ENCODE data around the gene ANKRD33B. TPM values are rescaled to one million over a fixed set of nuclear protein-coding genes. Genes with fewer than 3 reads are reported as not detected.

The ANKRD33B gene
- total RNA-seq, 1 donor from 2014 or later: 2.9 TPM

GRCh38 chr5:10688651-10689171 is 124.8 kb downstream of the ANKRD33B start:
- no peak for DNase-seq
- intact Hi-C loops (cut with DNase I): no loop called here
- peak; percentile 15 for ATAC-seq (ENCODE audit: poor library complexity)

- DNase-seq (no peak), ATAC-seq (ENCODE audit: poor library complexity) (peak; percentile 46)
- intact Hi-C loops (cut with DNase I): loop anchor here (10.0 kb wide), 1 partner anchor 485 kb away; no protein-coding TSS in a partner anchor
Observed at GRCh38 chr5:10689391-10690081, 125.7 kb downstream of the ANKRD33B start.

- ATAC-seq (ENCODE audit: poor library complexity): no peak
Observed at GRCh38 chr5:10690460-10691440, 126.9 kb downstream of the ANKRD33B start.

DNA sequence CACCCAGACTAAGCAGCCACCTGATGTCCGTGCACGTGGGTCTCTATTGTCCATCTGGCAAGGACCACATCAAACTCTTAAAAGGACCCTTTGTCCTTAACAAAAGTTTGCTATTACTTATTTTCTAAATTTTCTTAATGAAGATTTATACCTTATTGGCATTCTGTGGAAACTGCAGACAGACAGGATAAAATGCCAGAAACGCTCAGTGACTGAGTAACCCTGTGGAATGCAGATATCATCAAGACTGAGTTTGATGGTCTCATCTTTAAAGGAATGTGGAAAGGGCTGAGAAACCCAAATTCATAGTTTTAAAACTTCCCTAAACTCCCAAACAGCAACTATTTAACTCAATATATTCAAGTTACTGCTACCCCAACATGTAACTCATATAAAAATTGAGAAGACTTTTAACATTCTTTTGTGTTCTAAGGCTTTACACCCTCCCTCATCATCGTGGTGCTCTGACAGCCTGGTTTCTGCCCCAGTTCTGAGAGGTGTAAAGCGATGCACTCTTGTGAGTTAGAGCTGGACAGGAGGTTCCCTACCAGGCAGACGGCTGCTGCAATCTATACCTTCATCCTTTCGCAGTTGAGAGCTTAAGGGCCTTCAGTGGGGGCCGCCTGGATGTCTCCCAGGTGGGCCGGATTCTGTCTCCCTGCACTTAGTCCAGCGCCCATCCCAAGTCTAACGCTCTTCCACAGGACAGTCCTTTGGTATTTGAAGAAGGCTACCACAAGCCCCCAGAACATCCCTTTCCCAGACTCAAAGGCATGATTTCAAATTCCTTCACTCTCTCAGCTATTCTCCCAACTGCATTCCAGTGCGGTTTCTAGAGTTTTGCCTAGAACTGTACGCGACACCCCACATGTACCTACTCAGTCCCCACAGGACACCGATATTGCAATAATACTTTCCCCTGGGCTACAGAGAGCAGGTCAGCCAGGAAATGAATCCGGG is 128.2 kb downstream of the ANKRD33B start:
- intact Hi-C loops (cut with DNase I): loop anchor here (10.0 kb wide), 1 partner anchor 483 kb away; no protein-coding TSS in a partner anchor
- no peak for ATAC-seq (ENCODE audit: poor library complexity)
- DNase-seq: no peak

More at GRCh38 chr5:10690460-10691440, 126.9 kb downstream of the ANKRD33B start:
- intact Hi-C loops (cut with DNase I): loop anchor here (10.0 kb wide), 1 partner anchor 484 kb away; no protein-coding TSS in a partner anchor
- DNase-seq: no peak

DNA sequence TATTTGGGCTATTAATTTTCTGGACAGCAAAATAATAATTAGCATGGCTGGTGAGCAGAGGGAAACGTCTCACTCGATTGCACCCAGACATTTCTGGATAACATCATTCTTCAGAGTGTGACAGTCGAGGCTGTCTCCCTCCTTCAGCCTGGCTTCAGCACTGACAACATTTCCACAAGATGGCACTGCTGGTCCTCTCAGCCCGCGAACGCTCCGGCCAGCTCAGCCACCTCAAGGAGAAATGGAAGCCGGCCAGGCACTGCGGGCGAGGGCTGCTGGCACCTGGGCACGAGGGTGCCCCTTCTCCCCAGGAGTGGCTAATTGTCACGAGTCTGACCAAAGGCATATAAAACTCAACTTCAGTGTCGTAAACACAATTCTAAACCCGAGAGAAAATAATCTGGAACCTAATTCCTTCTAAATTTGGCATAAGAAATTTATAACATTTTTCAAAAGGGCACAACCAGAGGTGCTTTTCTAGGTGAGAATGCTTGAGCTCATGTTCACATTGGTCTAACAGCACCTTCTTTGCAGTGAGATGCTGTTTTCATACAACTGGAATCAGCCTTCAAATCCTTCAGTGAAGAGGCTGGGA is 131.3 kb downstream of the ANKRD33B start:
- intact Hi-C loops (cut with DNase I): loop anchor here (10.0 kb wide), 1 partner anchor 480 kb away; no protein-coding TSS in a partner anchor
- ATAC-seq (ENCODE audit: poor library complexity) (peak; percentile 97), DNase-seq (peak; percentile 83)

DNA sequence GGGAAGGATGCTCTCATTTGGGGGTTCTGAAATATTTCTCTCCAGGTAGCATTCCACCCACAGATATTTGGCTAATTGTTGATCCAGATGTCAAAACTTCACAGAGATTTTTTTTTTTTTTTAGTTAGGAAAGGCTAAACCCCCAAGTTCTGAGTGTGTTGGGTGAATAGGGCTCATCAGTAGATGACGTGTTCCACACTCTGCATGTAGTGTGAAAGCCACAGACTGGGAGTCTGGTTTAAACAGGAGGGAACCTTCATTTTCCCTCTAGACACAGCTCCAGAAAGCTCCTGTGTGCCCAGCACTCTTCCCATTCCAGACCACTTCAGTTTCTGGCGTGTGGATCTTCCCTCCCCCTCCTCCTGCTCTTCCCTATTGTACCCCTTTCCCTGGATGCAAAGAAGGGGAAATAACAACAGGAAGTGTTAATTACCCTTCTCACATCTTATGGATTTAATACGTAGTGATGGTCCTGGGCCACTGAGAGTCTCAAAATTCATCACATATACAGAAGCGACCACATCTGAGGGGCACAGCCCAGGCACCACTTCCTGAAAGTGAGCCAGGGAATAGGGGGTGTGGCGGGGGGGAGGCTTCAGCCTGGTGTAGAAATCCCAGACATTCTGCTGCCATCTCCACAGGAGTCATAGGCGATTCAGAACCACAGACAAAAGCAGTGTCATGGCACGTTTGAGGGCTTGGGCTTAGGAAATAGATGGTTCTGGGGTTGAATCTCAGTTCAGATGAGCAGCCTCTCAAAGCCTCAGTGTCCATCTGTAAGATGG is 132.1 kb downstream of the ANKRD33B start:
- DNase-seq (no peak), ATAC-seq (ENCODE audit: poor library complexity) (peak; percentile 33)
- intact Hi-C loops (cut with DNase I): loop anchor here (10.0 kb wide), 1 partner anchor 479 kb away; no protein-coding TSS in a partner anchor

DNA sequence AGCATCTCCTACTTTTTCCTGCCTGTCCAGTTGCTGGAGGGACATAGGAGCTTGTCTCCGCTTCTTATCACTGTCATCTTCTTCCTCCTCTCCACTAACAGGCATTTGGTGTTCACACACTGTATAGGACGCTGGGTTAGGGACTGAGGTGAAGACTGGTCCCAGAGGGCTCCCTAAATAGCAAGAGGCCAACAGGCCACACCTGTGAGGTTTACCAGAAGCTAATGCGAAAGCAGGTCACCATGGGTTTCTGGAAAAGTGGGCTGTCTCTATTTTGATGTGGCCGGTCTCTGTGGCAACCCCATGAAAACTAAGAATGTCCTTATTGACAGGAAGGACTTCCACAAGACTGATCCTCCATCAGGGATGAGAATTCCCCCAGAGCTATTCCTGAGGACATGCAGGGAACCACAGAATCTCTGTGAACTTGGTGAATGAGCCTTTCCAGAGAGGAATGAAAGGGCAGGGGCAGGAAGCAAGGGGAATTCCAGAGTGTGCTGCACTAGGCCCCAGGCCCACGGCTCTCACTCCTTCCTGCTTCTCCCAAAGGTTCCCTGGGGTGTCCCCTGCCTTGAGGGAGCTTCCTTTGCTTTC is 135.5 kb downstream of the ANKRD33B start:
- ATAC-seq (ENCODE audit: poor library complexity) (no peak), DNase-seq (no peak)
- intact Hi-C loops (cut with DNase I): loop anchor here (10.0 kb wide), 1 partner anchor 475 kb away; no protein-coding TSS in a partner anchor

DNA sequence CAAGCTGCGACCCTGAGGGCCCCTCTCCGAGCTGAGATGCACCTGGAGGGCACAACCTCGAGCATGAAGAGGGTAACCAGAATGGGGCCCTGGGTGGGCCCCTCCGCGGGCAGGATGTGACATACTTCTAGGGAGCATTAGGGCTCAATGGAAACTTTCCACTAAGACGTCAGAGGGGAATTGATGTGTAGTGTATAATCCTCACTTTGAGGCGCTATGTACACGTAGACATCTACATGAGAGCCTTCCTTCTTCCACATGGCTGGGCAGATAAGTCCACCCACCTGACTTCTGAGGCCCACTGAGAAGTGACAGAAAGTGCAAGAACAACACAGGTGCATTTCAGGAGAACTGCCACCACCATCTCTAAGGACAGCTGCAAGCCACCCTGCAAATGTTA is 136.1 kb downstream of the ANKRD33B start:
- intact Hi-C loops (cut with DNase I): loop anchor here (5.0 to 10.0 kb wide), 2 partner anchors 57 to 475 kb away; no protein-coding TSS in a partner anchor
- DNase-seq (no peak), ATAC-seq (ENCODE audit: poor library complexity) (no peak)

DNA sequence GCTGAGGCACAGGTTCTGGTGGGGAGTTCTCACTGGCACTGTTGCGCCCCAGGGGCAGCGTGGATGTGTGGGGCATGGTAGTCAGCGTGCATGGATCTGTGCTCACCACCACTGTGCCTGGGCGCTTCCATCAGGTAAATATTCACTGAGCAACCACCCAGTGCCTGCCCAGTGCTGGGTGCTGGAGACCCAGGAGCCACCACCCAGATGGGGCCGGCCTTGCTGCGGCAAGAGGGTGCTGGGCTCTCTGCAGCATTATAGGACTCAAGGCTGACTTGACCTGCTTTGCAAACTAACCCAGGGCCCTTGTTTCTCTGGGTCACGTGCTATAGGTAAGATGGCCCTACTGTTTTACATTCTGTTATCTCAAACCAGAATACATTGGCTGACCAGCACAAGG is 136.6 kb downstream of the ANKRD33B start:
- intact Hi-C loops (cut with DNase I): loop anchor here (5.0 kb wide), 1 partner anchor 57 kb away; no protein-coding TSS in a partner anchor
- ATAC-seq (ENCODE audit: poor library complexity) (no peak), DNase-seq (no peak)

GRCh38 chr5:10701567-10702039 is 137.7 kb downstream of the ANKRD33B start:
- intact Hi-C loops (cut with DNase I): loop anchor here (5.0 kb wide), 1 partner anchor 56 kb away; no protein-coding TSS in a partner anchor
- peak; percentile 67 for ATAC-seq (ENCODE audit: poor library complexity)
- DNase-seq: no peak

- intact Hi-C loops (cut with DNase I): loop anchor here (5.0 kb wide), 1 partner anchor 55 kb away; no protein-coding TSS in a partner anchor
- DNase-seq: no peak
- peak; percentile 27 for ATAC-seq (ENCODE audit: poor library complexity)
Observed at GRCh38 chr5:10702040-10702629, 138.3 kb downstream of the ANKRD33B start.

DNA sequence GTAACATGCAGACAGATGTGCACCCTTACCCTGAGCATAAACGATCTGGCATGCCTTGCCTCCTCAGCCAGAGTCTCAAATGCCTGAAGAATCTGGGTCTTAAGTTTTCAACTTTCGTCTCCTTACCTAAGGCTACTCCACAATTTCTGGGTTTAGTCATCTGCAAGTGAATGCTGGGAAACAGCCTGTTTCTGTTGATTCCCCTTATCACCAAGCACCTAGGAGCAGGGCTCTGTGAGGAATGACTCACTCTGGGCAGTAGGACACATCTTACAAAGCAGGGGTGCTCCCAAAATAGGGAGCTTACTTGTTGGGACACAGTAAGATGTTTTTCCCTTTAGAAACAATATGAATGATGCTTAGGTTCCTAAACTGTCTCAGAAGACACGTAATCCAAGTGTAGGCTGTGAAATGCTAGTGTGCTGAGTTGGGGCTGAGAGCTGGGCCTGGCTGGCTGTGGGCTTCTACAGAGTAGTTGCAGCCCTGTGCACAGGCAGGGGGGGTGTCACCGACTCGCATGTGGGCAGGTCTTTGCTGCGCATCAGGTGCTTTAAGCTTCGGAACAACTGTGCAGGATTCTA is 139.1 kb downstream of the ANKRD33B start:
- intact Hi-C loops (cut with DNase I): loop anchor here (5.0 kb wide), 1 partner anchor 54 kb away; no protein-coding TSS in a partner anchor
- no peak for DNase-seq
- peak; percentile 63 for ATAC-seq (ENCODE audit: poor library complexity)

DNA sequence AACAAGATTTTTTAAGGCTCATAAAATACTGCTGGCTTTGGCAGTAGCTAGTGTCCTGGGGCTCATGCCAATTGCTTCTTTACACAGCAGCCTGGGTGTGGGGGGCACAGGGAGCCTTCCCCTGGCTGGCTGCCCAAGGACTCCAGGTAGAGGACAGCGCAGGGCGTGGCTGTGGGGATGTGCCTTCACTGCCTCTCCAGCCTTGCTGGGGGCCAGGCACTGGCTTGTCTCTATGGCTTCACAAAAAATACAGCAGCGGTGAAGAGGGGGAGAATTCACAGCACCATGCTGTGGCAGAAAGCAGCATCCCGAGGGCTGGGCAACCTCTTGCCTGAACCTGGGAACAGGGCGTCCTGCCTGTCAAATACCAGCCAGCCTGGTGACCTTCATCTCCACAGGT is 139.8 kb downstream of the ANKRD33B start:
- DNase-seq: no peak
- ATAC-seq (ENCODE audit: poor library complexity): peak; percentile 45
- intact Hi-C loops (cut with DNase I): loop anchor here (5.0 kb wide), 1 partner anchor 54 kb away; no protein-coding TSS in a partner anchor

DNA sequence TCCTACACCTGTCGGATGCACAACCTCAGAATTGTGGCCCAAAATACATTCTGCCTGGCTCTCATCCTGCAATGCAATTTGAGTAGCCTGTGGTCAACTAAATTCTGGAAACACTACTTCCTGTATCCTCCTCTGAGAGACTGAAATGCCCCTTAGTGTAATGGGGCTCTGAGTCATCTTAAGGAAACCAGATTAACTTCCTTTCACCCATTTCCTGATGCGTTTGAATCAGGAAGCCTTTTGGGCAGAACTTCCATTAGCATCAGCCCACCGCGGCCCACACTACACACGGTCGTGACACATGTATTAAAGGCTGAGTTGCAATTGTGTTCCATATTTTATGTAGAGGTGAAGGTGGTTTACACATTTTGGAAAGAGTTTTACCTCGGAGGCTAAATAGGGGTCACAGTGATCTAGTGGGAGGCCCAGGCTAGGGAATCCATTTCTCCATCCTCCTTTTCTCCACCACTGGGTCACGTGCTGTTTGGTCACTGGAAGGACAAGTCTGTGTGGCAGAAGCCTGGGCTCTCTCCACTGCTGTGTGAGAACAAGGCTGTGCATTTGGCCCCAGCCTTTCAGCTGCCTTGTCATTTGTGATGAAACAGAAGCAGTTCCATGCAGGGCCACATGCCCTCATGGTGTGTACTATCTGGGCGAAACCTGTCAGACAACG is 141.2 kb downstream of the ANKRD33B start:
- ATAC-seq (ENCODE audit: poor library complexity) (no peak), DNase-seq (no peak)
- intact Hi-C loops (cut with DNase I): loop anchor here (5.0 kb wide), 1 partner anchor 52 kb away; no protein-coding TSS in a partner anchor

GRCh38 chr5:10705747-10706146 is 141.9 kb downstream of the ANKRD33B start:
- intact Hi-C loops (cut with DNase I): no loop called here
- DNase-seq (no peak), ATAC-seq (ENCODE audit: poor library complexity) (no peak)
